ENCODE measurements around the gene CENPS. TPM values are rescaled to one million over a fixed set of nuclear protein-coding genes. Genes with fewer than 3 reads are reported as not detected.

CENPS gene
- total and polyA plus RNA-seq, 2 of the 8 experiments (the other 6 are each of a cell fraction or from before 2014, with no cell fraction given), result 7.8 to 20.3 TPM

DNA sequence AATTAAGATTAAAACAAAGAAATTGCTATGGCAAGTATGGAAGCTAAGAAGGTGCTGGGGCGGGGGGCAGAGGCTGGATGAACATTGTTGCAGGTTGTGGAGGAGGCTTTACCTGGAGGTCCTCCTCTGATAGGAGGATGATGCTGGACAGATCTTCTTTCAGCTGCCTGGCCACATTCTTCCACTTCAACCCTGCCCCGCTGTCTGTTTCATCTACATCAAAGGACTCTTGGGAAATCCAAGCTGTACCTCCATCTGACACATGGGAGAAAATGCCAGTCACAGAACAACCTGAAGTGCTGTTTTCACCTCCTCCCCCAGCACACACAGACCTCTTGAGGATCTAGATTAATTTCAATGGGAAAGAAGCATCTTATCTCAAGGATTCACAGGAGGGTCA, 36.8 kb downstream of the CENPS start (continued):
- TF ChIP-seq, protein P1, sequence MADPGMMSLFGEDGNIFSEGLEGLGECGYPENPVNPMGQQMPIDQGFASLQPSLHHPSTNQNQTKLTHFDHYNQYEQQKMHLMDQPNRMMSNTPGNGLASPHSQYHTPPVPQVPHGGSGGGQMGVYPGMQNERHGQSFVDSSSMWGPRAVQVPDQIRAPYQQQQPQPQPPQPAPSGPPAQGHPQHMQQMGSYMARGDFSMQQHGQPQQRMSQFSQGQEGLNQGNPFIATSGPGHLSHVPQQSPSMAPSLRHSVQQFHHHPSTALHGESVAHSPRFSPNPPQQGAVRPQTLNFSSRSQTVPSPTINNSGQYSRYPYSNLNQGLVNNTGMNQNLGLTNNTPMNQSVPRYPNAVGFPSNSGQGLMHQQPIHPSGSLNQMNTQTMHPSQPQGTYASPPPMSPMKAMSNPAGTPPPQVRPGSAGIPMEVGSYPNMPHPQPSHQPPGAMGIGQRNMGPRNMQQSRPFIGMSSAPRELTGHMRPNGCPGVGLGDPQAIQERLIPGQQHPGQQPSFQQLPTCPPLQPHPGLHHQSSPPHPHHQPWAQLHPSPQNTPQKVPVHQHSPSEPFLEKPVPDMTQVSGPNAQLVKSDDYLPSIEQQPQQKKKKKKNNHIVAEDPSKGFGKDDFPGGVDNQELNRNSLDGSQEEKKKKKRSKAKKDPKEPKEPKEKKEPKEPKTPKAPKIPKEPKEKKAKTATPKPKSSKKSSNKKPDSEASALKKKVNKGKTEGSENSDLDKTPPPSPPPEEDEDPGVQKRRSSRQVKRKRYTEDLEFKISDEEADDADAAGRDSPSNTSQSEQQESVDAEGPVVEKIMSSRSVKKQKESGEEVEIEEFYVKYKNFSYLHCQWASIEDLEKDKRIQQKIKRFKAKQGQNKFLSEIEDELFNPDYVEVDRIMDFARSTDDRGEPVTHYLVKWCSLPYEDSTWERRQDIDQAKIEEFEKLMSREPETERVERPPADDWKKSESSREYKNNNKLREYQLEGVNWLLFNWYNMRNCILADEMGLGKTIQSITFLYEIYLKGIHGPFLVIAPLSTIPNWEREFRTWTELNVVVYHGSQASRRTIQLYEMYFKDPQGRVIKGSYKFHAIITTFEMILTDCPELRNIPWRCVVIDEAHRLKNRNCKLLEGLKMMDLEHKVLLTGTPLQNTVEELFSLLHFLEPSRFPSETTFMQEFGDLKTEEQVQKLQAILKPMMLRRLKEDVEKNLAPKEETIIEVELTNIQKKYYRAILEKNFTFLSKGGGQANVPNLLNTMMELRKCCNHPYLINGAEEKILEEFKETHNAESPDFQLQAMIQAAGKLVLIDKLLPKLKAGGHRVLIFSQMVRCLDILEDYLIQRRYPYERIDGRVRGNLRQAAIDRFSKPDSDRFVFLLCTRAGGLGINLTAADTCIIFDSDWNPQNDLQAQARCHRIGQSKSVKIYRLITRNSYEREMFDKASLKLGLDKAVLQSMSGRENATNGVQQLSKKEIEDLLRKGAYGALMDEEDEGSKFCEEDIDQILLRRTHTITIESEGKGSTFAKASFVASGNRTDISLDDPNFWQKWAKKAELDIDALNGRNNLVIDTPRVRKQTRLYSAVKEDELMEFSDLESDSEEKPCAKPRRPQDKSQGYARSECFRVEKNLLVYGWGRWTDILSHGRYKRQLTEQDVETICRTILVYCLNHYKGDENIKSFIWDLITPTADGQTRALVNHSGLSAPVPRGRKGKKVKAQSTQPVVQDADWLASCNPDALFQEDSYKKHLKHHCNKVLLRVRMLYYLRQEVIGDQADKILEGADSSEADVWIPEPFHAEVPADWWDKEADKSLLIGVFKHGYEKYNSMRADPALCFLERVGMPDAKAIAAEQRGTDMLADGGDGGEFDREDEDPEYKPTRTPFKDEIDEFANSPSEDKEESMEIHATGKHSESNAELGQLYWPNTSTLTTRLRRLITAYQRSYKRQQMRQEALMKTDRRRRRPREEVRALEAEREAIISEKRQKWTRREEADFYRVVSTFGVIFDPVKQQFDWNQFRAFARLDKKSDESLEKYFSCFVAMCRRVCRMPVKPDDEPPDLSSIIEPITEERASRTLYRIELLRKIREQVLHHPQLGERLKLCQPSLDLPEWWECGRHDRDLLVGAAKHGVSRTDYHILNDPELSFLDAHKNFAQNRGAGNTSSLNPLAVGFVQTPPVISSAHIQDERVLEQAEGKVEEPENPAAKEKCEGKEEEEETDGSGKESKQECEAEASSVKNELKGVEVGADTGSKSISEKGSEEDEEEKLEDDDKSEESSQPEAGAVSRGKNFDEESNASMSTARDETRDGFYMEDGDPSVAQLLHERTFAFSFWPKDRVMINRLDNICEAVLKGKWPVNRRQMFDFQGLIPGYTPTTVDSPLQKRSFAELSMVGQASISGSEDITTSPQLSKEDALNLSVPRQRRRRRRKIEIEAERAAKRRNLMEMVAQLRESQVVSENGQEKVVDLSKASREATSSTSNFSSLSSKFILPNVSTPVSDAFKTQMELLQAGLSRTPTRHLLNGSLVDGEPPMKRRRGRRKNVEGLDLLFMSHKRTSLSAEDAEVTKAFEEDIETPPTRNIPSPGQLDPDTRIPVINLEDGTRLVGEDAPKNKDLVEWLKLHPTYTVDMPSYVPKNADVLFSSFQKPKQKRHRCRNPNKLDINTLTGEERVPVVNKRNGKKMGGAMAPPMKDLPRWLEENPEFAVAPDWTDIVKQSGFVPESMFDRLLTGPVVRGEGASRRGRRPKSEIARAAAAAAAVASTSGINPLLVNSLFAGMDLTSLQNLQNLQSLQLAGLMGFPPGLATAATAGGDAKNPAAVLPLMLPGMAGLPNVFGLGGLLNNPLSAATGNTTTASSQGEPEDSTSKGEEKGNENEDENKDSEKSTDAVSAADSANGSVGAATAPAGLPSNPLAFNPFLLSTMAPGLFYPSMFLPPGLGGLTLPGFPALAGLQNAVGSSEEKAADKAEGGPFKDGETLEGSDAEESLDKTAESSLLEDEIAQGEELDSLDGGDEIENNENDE (IDR thresholded peaks at IDR 0.05; ENCODE audit: insufficient replicate concordance, low read length), result no peak
- TF ChIP-seq TEAD4 (IDR thresholded peaks at IDR 0.05; ENCODE audit: low read depth, low read length), result no peak
- TF ChIP-seq MAFK (IDR thresholded peaks at IDR 0.05; ENCODE audit: low read depth, low read length), result no peak

Data from H1 (cell line).